B cell (primary cell): ENCODE data around the gene MDP1.

Experiments
- EZH2 ChIP-seq: IDR thresholded peaks from 2 replicates; pipeline ENCODE4 v1.6.1; 2012; ENCODE audit warnings: borderline replicate concordance, low read depth, mild to moderate bottlenecking, moderate library complexity, low read length; ENCODE audit not compliant: insufficient read depth, poor library complexity, severe bottlenecking
- TF ChIP-seq, protein P1 (sequence below): fragments of 200-600 bp; IDR thresholded peaks from one replicate; pipeline ENCODE4 v1.8.0; 2022; ENCODE audit warnings: antibody characterized with exemption, mild to moderate bottlenecking

DNA sequence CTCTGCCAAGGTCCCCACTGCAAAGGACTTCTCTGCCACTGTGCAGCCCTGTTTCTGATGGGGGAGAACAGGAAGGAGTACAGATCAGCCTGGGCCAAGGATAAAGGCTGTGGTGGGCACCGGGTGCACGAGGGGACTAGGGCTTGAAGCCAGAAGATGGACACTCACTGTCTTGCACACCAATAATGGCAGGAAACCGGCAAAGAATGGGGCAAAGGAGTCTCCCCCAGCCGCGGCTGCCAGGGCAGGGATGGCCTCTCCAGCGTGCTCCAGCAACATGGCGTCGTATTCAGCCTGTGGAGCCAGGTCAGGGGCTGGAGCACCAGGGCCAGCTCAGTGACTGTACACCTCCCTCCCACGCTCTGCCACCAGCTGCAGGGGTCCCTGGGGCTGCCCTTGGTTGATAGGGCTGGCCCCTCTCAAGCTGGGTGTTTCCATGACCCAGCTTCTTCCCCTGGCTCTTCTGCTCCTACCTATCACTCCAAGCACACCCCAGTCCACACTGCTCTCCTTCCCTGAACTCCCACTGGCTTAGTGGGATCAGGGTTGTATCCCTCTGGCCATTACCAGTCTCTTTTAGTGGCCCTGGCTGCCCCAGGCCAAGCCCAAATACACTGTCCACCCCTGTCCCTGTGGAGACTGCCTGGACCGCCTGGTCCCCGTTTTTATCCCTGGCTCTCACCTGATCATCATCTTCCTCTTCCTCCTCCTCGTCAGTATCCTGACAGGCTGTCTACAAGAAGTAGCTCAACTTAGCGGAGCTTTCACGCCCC is 33.6 kb downstream of the MDP1 start:
- TF ChIP-seq, protein P1, sequence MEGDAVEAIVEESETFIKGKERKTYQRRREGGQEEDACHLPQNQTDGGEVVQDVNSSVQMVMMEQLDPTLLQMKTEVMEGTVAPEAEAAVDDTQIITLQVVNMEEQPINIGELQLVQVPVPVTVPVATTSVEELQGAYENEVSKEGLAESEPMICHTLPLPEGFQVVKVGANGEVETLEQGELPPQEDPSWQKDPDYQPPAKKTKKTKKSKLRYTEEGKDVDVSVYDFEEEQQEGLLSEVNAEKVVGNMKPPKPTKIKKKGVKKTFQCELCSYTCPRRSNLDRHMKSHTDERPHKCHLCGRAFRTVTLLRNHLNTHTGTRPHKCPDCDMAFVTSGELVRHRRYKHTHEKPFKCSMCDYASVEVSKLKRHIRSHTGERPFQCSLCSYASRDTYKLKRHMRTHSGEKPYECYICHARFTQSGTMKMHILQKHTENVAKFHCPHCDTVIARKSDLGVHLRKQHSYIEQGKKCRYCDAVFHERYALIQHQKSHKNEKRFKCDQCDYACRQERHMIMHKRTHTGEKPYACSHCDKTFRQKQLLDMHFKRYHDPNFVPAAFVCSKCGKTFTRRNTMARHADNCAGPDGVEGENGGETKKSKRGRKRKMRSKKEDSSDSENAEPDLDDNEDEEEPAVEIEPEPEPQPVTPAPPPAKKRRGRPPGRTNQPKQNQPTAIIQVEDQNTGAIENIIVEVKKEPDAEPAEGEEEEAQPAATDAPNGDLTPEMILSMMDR: no peak
- TF ChIP-seq EZH2: no peak
